Tibial nerve (tissue), 4 donors: ENCODE results near the gene HAPSTR1. TPM values are rescaled to one million over a fixed set of nuclear protein-coding genes. Genes with fewer than 3 reads are reported as not detected.

Experiments used
- DNase-seq, 2 donors: peaks; one replicate each; pipeline ENCODE4 v3.0.0-alpha.2; 2019; ENCODE audit warnings: low spot score in 2 of 2
- H3K27ac ChIP-seq, 4 donors: fragments of 200-600 bp; sonication (generic) in 3 of 4; one replicate each; pipeline ENCODE4 v1.5.1; 2017 to 2019; ENCODE audit warnings: mild to moderate bottlenecking in 1 of 4
- H3K27me3 ChIP-seq, 2 donors: fragments of 200-600 bp; sonication (generic) in 1 of 2; one replicate each; pipeline versions ENCODE4 v1.5.1 to v1.6.0; 2017 to 2019
- H3K36me3 ChIP-seq, 3 donors: fragments of 200-600 bp; sonication (generic); one replicate each; pipeline ENCODE4 v1.5.1; 2018 to 2019
- H3K4me1 ChIP-seq, 4 donors: fragments of 200-600 bp; sonication (generic) in 3 of 4; one replicate each; pipeline ENCODE4 v1.5.1; 2017 to 2019
- H3K4me3 ChIP-seq, 4 donors: fragments of 200-600 bp; sonication (generic) in 3 of 4; one replicate each; pipeline ENCODE4 v1.5.1; 2017 to 2019; ENCODE audit warnings: mild to moderate bottlenecking in 1 of 4, moderate library complexity in 1 of 4
- H3K9me3 ChIP-seq, 4 donors: fragments of 200-600 bp; sonication (generic) in 3 of 4; one replicate each; pipeline ENCODE4 v1.5.1; 2017 to 2019
- CTCF ChIP-seq, 5 experiments: fragments of 200-600 bp in 3 of 5; fragments of 450-650 bp in 2 of 5; sonication (generic) in 3 of 5; IDR thresholded peaks; one replicate each; pipeline ENCODE4 v1.5.1; 2016 to 2019; ENCODE audit warnings: antibody characterized with exemption in 5 of 5, mild to moderate bottlenecking in 3 of 5, moderate library complexity in 2 of 5
- EP300 ChIP-seq, 2 donors: sonication (generic); formaldehyde crosslinking; IDR thresholded peaks; one replicate each; pipeline ENCODE4 v1.6.1; 2017; ENCODE audit warnings: antibody characterized with exemption in 2 of 2, mild to moderate bottlenecking in 1 of 2
- POLR2A ChIP-seq, 2 donors: fragments of 450-650 bp; IDR thresholded peaks; one replicate each; pipeline ENCODE4 v1.6.1; 2017; ENCODE audit warnings: antibody characterized with exemption in 2 of 2, mild to moderate bottlenecking in 2 of 2, moderate library complexity in 2 of 2
- WGBS, 2 donors: methylation state at CpG; one replicate each; pipeline ENCODE4 v1.1.5; 2018; 5-methylcytosine and 5-hydroxymethylcytosine counted together
- total RNA-seq, 4 donors: library from RNA; depleted of rRNA; stranded (reverse); fragments of >200 nt; gene quantifications; one replicate each; pipeline ENCODE4 v1.1.0, GENCODE V29; 2016

HAPSTR1 gene
- total RNA-seq, 4 donors from 2014 or later: 39.9 to 54.3 (median 50.6) TPM

- 77 to 83% methylated on average over 5 of the region's 5 CpGs for WGBS, 2 donors
- TF ChIP-seq POLR2A (IDR thresholded peaks at IDR 0.05) (no peak), CTCF (IDR thresholded peaks at IDR 0.05) (no peak), EP300 (IDR thresholded peaks at IDR 0.05) (no peak)
- no peaks in the 10 kb centered on the region for H3K9me3 ChIP-seq
- DNase-seq: no peak
- H3K27me3 ChIP-seq: no peaks in the 10 kb centered on the region
- H3K36me3 ChIP-seq: peaks cover 0 to 40% (median 0%) of the 10 kb centered on the region in 3 donors
- H3K4me3 ChIP-seq: no peak overlapping the region
- peaks cover 0 to 76% (median 18%) of the 10 kb centered on the region in 4 donors for H3K4me1 ChIP-seq
- no peak overlapping the region for H3K27ac ChIP-seq
Measured at GRCh38 chr16:9122342-9122741, 30.9 kb downstream of the HAPSTR1 start.

GRCh38 chr16:9122969-9123368 lies 31.5 kb downstream of the HAPSTR1 start:
- Histone ChIP-seq H3K4me3 (no peak overlapping the region), H3K4me1 (peaks cover 0 to 76% (median 21%) of the 10 kb centered on the region in 4 donors), H3K27ac (peak overlapping the region in 1 of 4 donors; percentile 57), H3K36me3 (peaks cover 0 to 36% (median 0%) of the 10 kb centered on the region in 3 donors), H3K9me3 (no peaks in the 10 kb centered on the region), H3K27me3 (no peaks in the 10 kb centered on the region)
- no peak for DNase-seq
- WGBS, 2 donors: 81 to 89% methylated on average over 2 of the region's 2 CpGs
- no peak for TF ChIP-seq CTCF (IDR thresholded peaks at IDR 0.05)
- no peak for TF ChIP-seq EP300 (IDR thresholded peaks at IDR 0.05)
- TF ChIP-seq POLR2A (IDR thresholded peaks at IDR 0.05): no peak

GRCh38 chr16:9123401-9123800 lies 32.0 kb downstream of the HAPSTR1 start:
- DNase-seq: no peak
- Histone ChIP-seq H3K27me3 (no peaks in the 10 kb centered on the region), H3K36me3 (peaks cover 0 to 36% (median 0%) of the 10 kb centered on the region in 3 donors), H3K4me3 (no peak overlapping the region), H3K4me1 (peaks cover 0 to 76% (median 21%) of the 10 kb centered on the region in 4 donors), H3K27ac (peak overlapping the region in 1 of 4 donors; percentile 57), H3K9me3 (no peaks in the 10 kb centered on the region)
- TF ChIP-seq CTCF (IDR thresholded peaks at IDR 0.05): no peak
- no peak for TF ChIP-seq EP300 (IDR thresholded peaks at IDR 0.05)
- TF ChIP-seq POLR2A (IDR thresholded peaks at IDR 0.05): no peak
- 94 to 97% methylated on average over 7 of the region's 7 CpGs for WGBS, 2 donors

- no peaks in the 10 kb centered on the region for H3K27me3 ChIP-seq
- peaks cover 0 to 36% (median 0%) of the 10 kb centered on the region in 3 donors for H3K36me3 ChIP-seq
- H3K9me3 ChIP-seq: no peaks in the 10 kb centered on the region
- 59 to 63% methylated on average over 5 of the region's 5 CpGs for WGBS, 2 donors
- H3K27ac ChIP-seq: peak overlapping the region in 1 of 4 donors; percentile 57
- H3K4me1 ChIP-seq: peaks cover 0 to 76% (median 20%) of the 10 kb centered on the region in 4 donors
- H3K4me3 ChIP-seq: no peak overlapping the region
- TF ChIP-seq CTCF (IDR thresholded peaks at IDR 0.05) (no peak), POLR2A (IDR thresholded peaks at IDR 0.05) (no peak), EP300 (IDR thresholded peaks at IDR 0.05) (no peak)
- no peak for DNase-seq
Measured at GRCh38 chr16:9123871-9124270, 32.4 kb downstream of the HAPSTR1 start.

GRCh38 chr16:9124444-9124843 lies 33.0 kb downstream of the HAPSTR1 start:
- Histone ChIP-seq H3K27me3 (no peaks in the 10 kb centered on the region), H3K36me3 (peaks cover 0 to 36% (median 0%) of the 10 kb centered on the region in 3 donors), H3K4me3 (no peak overlapping the region), H3K9me3 (no peaks in the 10 kb centered on the region), H3K4me1 (peaks cover 0 to 72% (median 17%) of the 10 kb centered on the region in 4 donors), H3K27ac (no peak overlapping the region)
- no peak for DNase-seq
- no peak for TF ChIP-seq POLR2A (IDR thresholded peaks at IDR 0.05)
- TF ChIP-seq EP300 (IDR thresholded peaks at IDR 0.05): no peak
- no peak for TF ChIP-seq CTCF (IDR thresholded peaks at IDR 0.05)
- 87 to 89% methylated on average over 7 of the region's 7 CpGs for WGBS, 2 donors
